Karpas-422 (cell line): Measurements from ENCODE around the gene BORCS6. TPM values are rescaled to one million over a fixed set of nuclear protein-coding genes. Genes with fewer than 3 reads are reported as not detected.

ENCODE experiments used
- DNase-seq: peaks from one replicate; pipeline ENCODE4 v3.0.0-alpha.2; 2015
- H2AFZ ChIP-seq: fragments of 200-600 bp; sonication (generic); 2 replicates; pipeline ENCODE4 v1.6.1; 2014; ENCODE audit warnings: antibody characterized with exemption, low read length, mixed read lengths
- H3K27ac ChIP-seq: fragments of 200-600 bp; sonication (generic); 2 replicates; pipeline ENCODE4 v1.5.1; 2014; ENCODE audit warnings: mild to moderate bottlenecking, low read length, moderate library complexity
- H3K27me3 ChIP-seq: fragments of 200-600 bp; sonication (generic); 2 replicates; pipeline ENCODE4 v1.6.1; 2014; ENCODE audit warnings: low read length, mixed read lengths
- H3K36me3 ChIP-seq: fragments of 200-600 bp; sonication (generic); 2 replicates; pipeline ENCODE4 v1.6.1; 2014; ENCODE audit warnings: low read length, mixed read lengths; ENCODE audit not compliant: insufficient read depth
- H3K4me1 ChIP-seq: fragments of 200-600 bp; sonication (generic); 2 replicates; pipeline ENCODE4 v1.6.1; 2014; ENCODE audit warnings: mild to moderate bottlenecking, low read length, mixed read lengths
- H3K4me2 ChIP-seq: fragments of 200-600 bp; sonication (generic); 2 replicates; pipeline ENCODE4 v1.6.1; 2014; ENCODE audit warnings: low read length, low read depth, mild to moderate bottlenecking; ENCODE audit not compliant: poor library complexity, severe bottlenecking
- H3K4me3 ChIP-seq: fragments of 200-600 bp; sonication (generic); 2 replicates; pipeline ENCODE4 v1.5.1; 2014; ENCODE audit warnings: mild to moderate bottlenecking, antibody characterized with exemption, low read length, mixed read lengths
- H3K79me2 ChIP-seq: fragments of 200-600 bp; sonication (generic); 2 replicates; pipeline ENCODE4 v1.6.1; 2014; ENCODE audit warnings: mild to moderate bottlenecking, low read length, mixed read lengths
- H3K9ac ChIP-seq: fragments of 200-600 bp; sonication (generic); 2 replicates; pipeline ENCODE4 v1.6.0; 2014; ENCODE audit warnings: low read length
- H3K9me2 ChIP-seq: fragments of 200-600 bp; sonication (generic), shearing (Covaris generic); replicated peaks from 2 replicates; pipeline ENCODE4 v1.6.0; 2014; ENCODE audit warnings: mild to moderate bottlenecking, low read length, moderate library complexity; ENCODE audit not compliant: insufficient read depth
- H3K9me3 ChIP-seq: fragments of 300-700, 200-600 bp; sonication (generic); 2 replicates; pipeline ENCODE4 v1.6.1; 2014; ENCODE audit warnings: low read length, mixed read lengths
- H4K20me1 ChIP-seq: fragments of 200-600 bp; sonication (generic); 2 replicates; pipeline ENCODE4 v1.6.1; 2014; ENCODE audit warnings: mild to moderate bottlenecking, antibody characterized with exemption, low read length, low read depth; ENCODE audit not compliant: insufficient read depth
- total RNA-seq: library from RNA; depleted of rRNA; stranded (reverse); fragments of >200 nt; shearing (Covaris generic); gene quantifications from 2 replicates; pipeline ENCODE4 v1.2.3, GENCODE V29; 2014; ENCODE audit warnings: low replicate concordance; rRNA removed

The BORCS6 gene
- total RNA-seq, 1 experiment from 2014 or later = 10.3 TPM

DNA sequence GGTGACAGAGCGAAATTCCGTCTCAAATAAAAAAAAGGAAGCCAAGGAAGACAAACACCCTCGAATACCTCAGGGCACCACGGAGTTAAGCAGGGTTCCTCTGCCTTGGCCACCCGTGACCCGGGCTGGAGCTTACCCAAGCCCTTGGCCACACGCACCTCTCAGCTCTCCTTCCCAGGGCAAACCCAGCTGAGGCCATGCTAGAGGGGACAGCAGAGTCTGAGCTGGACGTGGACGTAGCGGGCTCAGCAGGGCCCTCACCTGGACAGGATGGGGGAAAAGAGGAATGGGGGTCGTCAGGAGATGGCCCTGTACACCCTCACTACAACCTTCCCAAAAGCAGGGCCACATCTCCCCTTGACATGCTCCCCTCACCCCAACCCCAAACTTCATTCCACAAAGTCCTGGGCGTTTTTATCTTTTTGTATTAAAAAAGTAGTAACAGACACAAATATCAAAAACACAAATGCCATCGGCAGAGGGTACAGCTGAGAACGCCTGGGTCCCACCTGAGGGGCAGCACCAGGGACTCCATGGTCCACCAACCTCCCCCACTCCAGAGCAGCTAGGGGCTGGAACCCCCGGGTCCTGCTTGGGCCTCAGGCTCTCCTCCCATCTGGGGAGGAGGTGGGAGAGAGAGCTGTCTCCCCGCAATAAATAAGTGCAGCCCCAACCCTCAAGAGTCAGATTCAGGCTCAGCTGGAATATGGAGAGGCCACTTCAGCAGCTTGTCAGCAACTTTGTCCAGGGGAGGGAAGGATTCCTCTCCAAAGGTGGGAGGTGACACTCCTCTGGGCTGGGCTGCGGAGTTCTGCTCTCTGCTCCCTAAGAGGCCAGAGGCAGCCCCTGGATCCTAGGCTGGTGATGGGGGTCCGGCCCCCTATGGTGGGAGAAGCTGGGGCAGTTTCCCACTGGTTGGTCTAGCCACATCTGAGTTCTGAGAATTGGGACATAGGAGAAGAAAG, 49.6 kb downstream of the BORCS6 start:
- no peak for DNase-seq
- Histone ChIP-seq H4K20me1 (no peaks in the 10 kb centered on the region), H3K4me2 (no peak overlapping the region), H3K36me3 (no peaks in the 10 kb centered on the region), H3K4me3 (no peak overlapping the region), H3K4me1 (peaks cover 18% of the 10 kb centered on the region), H3K27ac (no peak overlapping the region), H3K79me2 (no peaks in the 10 kb centered on the region), H2AFZ (no peak overlapping the region), H3K9ac (no peak overlapping the region), H3K27me3 (no peaks in the 10 kb centered on the region), H3K9me3 (no peaks in the 10 kb centered on the region), H3K9me2 (no peaks in the 10 kb centered on the region)

DNA sequence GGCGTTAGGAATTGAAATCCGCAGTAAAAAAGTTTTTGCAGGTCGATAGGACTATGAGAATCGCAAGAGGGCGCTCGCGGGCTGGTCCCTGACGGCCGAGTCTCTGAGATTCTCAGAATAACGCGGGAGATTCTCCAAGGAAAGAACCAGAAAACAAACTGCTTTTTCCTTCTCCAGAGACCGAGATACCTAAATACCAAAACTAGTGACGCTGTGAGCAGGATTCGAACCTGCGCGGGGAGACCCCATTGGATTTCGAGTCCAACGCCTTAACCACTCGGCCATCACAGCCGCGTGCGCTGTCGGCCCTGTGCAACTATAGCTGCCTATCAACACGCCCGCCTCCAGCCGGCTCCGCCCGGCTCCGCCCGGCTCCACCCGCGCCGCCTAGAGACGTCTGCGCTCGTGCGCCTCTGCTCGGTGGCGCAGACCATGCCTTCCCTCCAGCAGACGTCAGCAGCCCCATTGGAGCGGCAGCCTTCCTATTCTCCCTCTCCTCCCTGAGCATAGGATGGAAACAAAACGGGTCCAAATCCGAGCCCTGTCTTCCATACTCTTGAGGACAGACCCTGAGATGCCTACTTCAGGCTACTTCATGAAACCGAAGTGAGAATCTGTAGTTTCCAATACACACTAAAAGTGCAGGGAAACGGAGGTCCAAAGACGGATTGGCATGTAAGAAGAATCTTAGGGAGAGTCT, 51.2 kb downstream of the BORCS6 start:
- peak overlapping the region; percentile 49; the same call in 1 of the 2 replicates for H3K27ac ChIP-seq
- H3K9ac ChIP-seq = peak overlapping the region; percentile 68
- H4K20me1 ChIP-seq = no peaks in the 10 kb centered on the region
- no peaks in the 10 kb centered on the region for H3K27me3 ChIP-seq
- no peaks in the 10 kb centered on the region for H3K9me3 ChIP-seq
- DNase-seq = peak; percentile 99
- peaks cover 18% of the 10 kb centered on the region for H3K4me1 ChIP-seq
- no peaks in the 10 kb centered on the region for H3K79me2 ChIP-seq
- H2AFZ ChIP-seq = peak overlapping the region; percentile 94
- peak overlapping the region; percentile 85 for H3K4me2 ChIP-seq
- H3K36me3 ChIP-seq = no peaks in the 10 kb centered on the region
- no peaks in the 10 kb centered on the region for H3K9me2 ChIP-seq
- H3K4me3 ChIP-seq = peak overlapping the region; percentile 69

DNA sequence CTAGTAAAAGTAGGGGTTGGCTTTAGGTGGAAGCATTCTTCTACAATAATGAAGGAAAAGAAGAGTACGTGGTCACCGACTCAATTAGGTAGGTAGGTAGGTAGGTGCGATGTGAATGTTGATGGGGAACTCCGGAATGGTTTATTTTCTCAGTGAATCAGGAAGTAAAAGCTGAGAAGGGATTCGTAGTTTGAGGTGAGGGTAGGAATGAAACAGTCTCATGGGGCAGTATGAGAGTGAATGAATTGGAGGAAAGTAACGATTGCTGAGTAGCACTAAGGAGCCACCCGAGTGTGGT, 51.7 kb downstream of the BORCS6 start:
- H3K27me3 ChIP-seq = no peaks in the 10 kb centered on the region
- no peaks in the 10 kb centered on the region for H4K20me1 ChIP-seq
- no peaks in the 10 kb centered on the region for H3K9me2 ChIP-seq
- no peak for DNase-seq
- no peaks in the 10 kb centered on the region for H3K36me3 ChIP-seq
- H3K27ac ChIP-seq = no peak overlapping the region
- peak overlapping the region; percentile 48; the same call in 1 of the 2 replicates for H2AFZ ChIP-seq
- peak overlapping the region; percentile 69 for H3K4me3 ChIP-seq
- peak overlapping the region; percentile 85 for H3K4me2 ChIP-seq
- H3K9me3 ChIP-seq = no peaks in the 10 kb centered on the region
- H3K4me1 ChIP-seq = peaks cover 18% of the 10 kb centered on the region
- H3K9ac ChIP-seq = peak overlapping the region; percentile 58
- no peaks in the 10 kb centered on the region for H3K79me2 ChIP-seq

Other genes starting within 250 kb of the BORCS6 start
- not detected in 2 replicates for gene GUCY2D, start 187.6 kb downstream of the BORCS6 start, total RNA-seq
- not detected in 2 replicates for gene ALOX15B, start 151.1 kb downstream of the BORCS6 start, total RNA-seq
- 0.22 and 1.5 TPM in 2 replicates for gene ALOX12B, start 102.5 kb downstream of the BORCS6 start, total RNA-seq
- gene ALOXE3, start 71.7 kb downstream of the BORCS6 start, total RNA-seq = 0.18 TPM in 1 of 2 replicates, not detected in the other
- gene HES7, start 66.1 kb downstream of the BORCS6 start, total RNA-seq = 0.37 and 2.1 TPM in 2 replicates
- 12.7 and 24.0 TPM in 2 replicates for gene PER1, start 37.8 kb downstream of the BORCS6 start, total RNA-seq
- gene VAMP2, start 27.2 kb downstream of the BORCS6 start, total RNA-seq = 24.5 and 47.7 TPM in 2 replicates
- 70.7 and 134 TPM in 2 replicates for gene TMEM107, start 13.8 kb downstream of the BORCS6 start, total RNA-seq
- gene AURKB, start 20.4 kb upstream of the BORCS6 start, total RNA-seq = 71.0 and 82.4 TPM in 2 replicates
- gene CTC1, start 57.9 kb upstream of the BORCS6 start, total RNA-seq = 16.4 and 19.7 TPM in 2 replicates
- gene PFAS, start 59.1 kb upstream of the BORCS6 start, total RNA-seq = 39.9 and 129 TPM in 2 replicates
- gene RANGRF, start 98.5 kb upstream of the BORCS6 start, total RNA-seq = 25.5 and 41.3 TPM in 2 replicates
- 4.8 and 7.6 TPM in 2 replicates for gene SLC25A35, start 105.2 kb upstream of the BORCS6 start, total RNA-seq
- not detected in 2 replicates for gene ARHGEF15, start 120.1 kb upstream of the BORCS6 start, total RNA-seq
- not detected in 2 replicates for gene ODF4, start 149.7 kb upstream of the BORCS6 start, total RNA-seq
- 4,201 and 4,757 TPM in 2 replicates for gene RPL26, start 193.0 kb upstream of the BORCS6 start, total RNA-seq
- gene RNF222, start 207.6 kb upstream of the BORCS6 start, total RNA-seq = not detected in 2 replicates
- 26.0 and 48.6 TPM in 2 replicates for gene NDEL1, start 245.7 kb upstream of the BORCS6 start, total RNA-seq